ENCODE data around the gene ARHGAP42. TPM values are rescaled to one million over a fixed set of nuclear protein-coding genes. Genes with fewer than 3 reads are reported as not detected.
"Not testable (repeated sequence)": the region's sequence is repeated elsewhere in the genome, so short reads cannot be mapped to it uniquely, and the experiment has no call there.

ARHGAP42 gene
- total RNA-seq, 2 experiments from 2014 or later = not detected

DNA sequence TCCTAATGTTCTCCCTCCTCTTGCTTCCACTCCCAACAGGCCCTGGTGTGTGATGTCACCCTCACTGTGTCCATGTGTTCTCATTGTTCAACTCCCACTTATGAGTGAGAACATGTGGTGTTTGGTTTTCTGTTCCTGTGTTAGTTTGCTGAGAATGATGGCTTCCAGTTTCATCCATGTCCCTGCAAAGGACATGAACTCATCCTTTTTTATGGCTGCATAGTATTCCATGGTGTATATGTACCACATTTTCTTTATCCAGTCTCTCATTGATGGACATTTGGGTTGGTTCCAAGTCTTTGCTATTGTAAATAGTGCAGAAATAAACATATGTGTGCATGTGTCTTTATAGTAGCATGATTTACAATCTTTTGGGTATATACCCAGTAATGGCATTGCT, 326.6 kb downstream of the ARHGAP42 start:
- ATAC-seq (ENCODE audit: low read depth); H3K27me3 Mint-ChIP-seq; H3K9me3 Mint-ChIP-seq; H3K27ac Mint-ChIP-seq; POLR2A ChIA-PET; H3K4me1 Mint-ChIP-seq; DNase-seq; H3K4me3 Mint-ChIP-seq; H3K36me3 Mint-ChIP-seq: not testable (repeated sequence)

- H3K27me3 Mint-ChIP-seq = no peaks in the 10 kb centered on the region
- no peaks in the 10 kb centered on the region for H3K36me3 Mint-ChIP-seq
- POLR2A ChIA-PET = no interaction called here
- no peak for ATAC-seq (ENCODE audit: low read depth)
- H3K4me1 Mint-ChIP-seq = no peaks in the 10 kb centered on the region
- no peak overlapping the region for H3K27ac Mint-ChIP-seq
- H3K9me3 Mint-ChIP-seq = no peaks in the 10 kb centered on the region
- no peak overlapping the region for H3K4me3 Mint-ChIP-seq
- DNase-seq = no peak
These were observed 327.7 kb downstream of the ARHGAP42 start for GRCh38 chr11:101014600-101015285.

DNA sequence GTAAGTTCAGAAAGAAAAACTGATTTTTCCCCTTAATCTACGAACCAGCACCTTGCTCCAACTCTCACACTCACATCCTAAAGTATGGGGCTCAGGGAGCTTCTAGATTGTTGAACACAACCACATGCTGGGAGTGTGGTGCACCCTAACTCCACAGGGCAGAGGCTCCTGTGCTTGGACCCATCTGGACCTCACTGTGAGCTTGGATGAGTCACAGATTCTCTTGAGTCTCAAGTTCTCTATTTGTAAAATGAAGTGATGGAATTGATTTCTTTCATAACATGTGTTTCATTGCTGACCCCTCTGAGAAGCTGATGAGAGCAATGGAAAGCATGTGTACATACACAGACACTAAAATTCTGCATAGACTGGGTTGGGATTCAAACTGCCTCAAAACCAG, 332.8 kb downstream of the ARHGAP42 start:
- Mint-ChIP-seq H3K36me3 (no peaks in the 10 kb centered on the region), H3K4me1 (no peaks in the 10 kb centered on the region), H3K4me3 (no peak overlapping the region), H3K9me3 (no peaks in the 10 kb centered on the region), H3K27me3 (no peaks in the 10 kb centered on the region), H3K27ac (no peak overlapping the region)
- ATAC-seq (ENCODE audit: low read depth) = no peak
- POLR2A ChIA-PET = no interaction called here
- DNase-seq = no peak

- POLR2A ChIA-PET = no interaction called here
- H3K27ac Mint-ChIP-seq = no peak overlapping the region
- no peaks in the 10 kb centered on the region for H3K27me3 Mint-ChIP-seq
- ATAC-seq (ENCODE audit: low read depth) (no peak), DNase-seq (no peak)
- no peaks in the 10 kb centered on the region for H3K9me3 Mint-ChIP-seq
- no peaks in the 10 kb centered on the region for H3K36me3 Mint-ChIP-seq
- H3K4me3 Mint-ChIP-seq = no peak overlapping the region
- H3K4me1 Mint-ChIP-seq = no peaks in the 10 kb centered on the region
These were observed 335.2 kb downstream of the ARHGAP42 start for GRCh38 chr11:101022256-101022655.

GRCh38 chr11:101028644-101029043, 341.6 kb downstream of the ARHGAP42 start:
- DNase-seq (no peak), ATAC-seq (ENCODE audit: low read depth) (no peak)
- Mint-ChIP-seq H3K4me1 (no peaks in the 10 kb centered on the region), H3K4me3 (no peak overlapping the region), H3K36me3 (no peaks in the 10 kb centered on the region), H3K9me3 (no peaks in the 10 kb centered on the region), H3K27ac (no peak overlapping the region), H3K27me3 (no peaks in the 10 kb centered on the region)
- POLR2A ChIA-PET = no interaction called here

DNA sequence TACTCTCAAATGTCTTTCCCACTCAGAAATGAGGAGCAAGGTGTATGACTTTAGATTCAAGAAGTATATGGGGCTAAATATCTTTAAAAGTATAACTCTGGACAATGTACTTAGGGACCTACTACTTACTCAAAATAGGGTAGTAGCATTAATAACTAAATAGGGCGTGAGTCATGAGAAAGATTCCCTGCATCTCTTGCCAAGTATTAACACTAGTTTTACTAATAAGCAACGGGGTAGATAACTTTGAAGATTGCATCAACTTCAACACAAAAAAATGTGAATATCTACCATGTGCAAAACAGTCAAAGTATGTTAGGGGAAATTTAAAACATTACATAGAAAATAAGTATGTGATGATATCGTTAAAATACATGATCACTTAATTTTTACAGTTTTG, 342.9 kb downstream of the ARHGAP42 start:
- Mint-ChIP-seq H3K4me3 (no peak overlapping the region), H3K27me3 (no peaks in the 10 kb centered on the region), H3K9me3 (no peaks in the 10 kb centered on the region), H3K4me1 (no peaks in the 10 kb centered on the region), H3K36me3 (no peaks in the 10 kb centered on the region), H3K27ac (no peak overlapping the region)
- DNase-seq (no peak), ATAC-seq (ENCODE audit: low read depth) (no peak)
- POLR2A ChIA-PET = no interaction called here

- Mint-ChIP-seq H3K36me3 (no peaks in the 10 kb centered on the region), H3K4me1 (no peaks in the 10 kb centered on the region), H3K4me3 (no peak overlapping the region), H3K9me3 (no peaks in the 10 kb centered on the region), H3K27ac (no peak overlapping the region), H3K27me3 (no peaks in the 10 kb centered on the region)
- ATAC-seq (ENCODE audit: low read depth) (no peak), DNase-seq (no peak)
- POLR2A ChIA-PET = no interaction called here
These were observed 343.6 kb downstream of the ARHGAP42 start for GRCh38 chr11:101030692-101031091.

DNA sequence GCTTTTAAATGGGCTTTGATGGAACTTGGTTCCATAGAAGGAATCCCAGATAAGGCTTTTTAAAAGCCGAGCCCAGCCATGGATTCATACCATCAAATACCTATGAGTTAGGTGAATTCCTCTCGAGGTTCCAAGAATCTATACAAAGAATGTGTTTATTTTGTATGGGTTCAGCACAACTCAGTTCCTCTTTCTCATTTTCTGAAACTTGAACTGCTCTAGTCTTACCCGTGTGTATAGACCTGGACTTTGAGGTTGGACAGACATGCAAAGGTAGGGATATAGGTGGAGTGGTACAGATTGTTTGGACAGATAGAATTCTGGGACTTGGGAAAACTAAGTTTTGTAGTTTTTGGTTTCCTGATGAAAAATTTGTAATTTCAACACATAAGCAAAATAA, 344.6 kb downstream of the ARHGAP42 start:
- H3K4me1 Mint-ChIP-seq = no peaks in the 10 kb centered on the region
- no peak overlapping the region for H3K4me3 Mint-ChIP-seq
- ATAC-seq (ENCODE audit: low read depth) = no peak
- no peaks in the 10 kb centered on the region for H3K9me3 Mint-ChIP-seq
- POLR2A ChIA-PET = no interaction called here
- no peak for DNase-seq
- H3K27ac Mint-ChIP-seq = no peak overlapping the region
- H3K27me3 Mint-ChIP-seq = no peaks in the 10 kb centered on the region
- no peaks in the 10 kb centered on the region for H3K36me3 Mint-ChIP-seq

- Mint-ChIP-seq H3K4me1 (no peaks in the 10 kb centered on the region), H3K4me3 (no peak overlapping the region), H3K27ac (no peak overlapping the region), H3K9me3 (no peaks in the 10 kb centered on the region), H3K27me3 (no peaks in the 10 kb centered on the region), H3K36me3 (no peaks in the 10 kb centered on the region)
- DNase-seq (no peak), ATAC-seq (ENCODE audit: low read depth) (no peak)
- POLR2A ChIA-PET = no interaction called here
These were observed 345.9 kb downstream of the ARHGAP42 start for GRCh38 chr11:101032991-101033390.

DNA sequence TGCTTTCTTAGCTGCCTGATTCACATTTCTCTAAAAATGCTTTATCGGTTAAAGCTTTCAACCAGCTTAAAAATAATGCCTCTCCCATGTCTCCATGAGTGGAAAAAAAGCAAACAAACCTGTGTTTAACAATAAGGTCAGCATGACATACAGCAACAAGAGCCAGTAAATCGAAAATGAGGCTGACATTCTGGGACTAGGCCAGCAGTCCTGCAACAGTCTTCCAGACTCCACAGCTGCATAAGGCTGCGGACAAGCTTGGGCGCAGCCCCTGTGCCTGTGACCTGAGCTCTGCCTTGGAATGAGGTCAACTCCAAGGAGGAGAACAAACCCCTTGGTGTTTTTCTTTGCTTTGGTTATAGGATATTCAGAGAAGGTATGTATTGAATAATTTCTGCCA, 347.0 kb downstream of the ARHGAP42 start:
- Mint-ChIP-seq H3K27ac (no peak overlapping the region), H3K4me1 (no peaks in the 10 kb centered on the region), H3K4me3 (no peak overlapping the region), H3K9me3 (no peaks in the 10 kb centered on the region), H3K27me3 (no peaks in the 10 kb centered on the region), H3K36me3 (no peaks in the 10 kb centered on the region)
- no peak for DNase-seq
- ATAC-seq (ENCODE audit: low read depth) = no peak
- POLR2A ChIA-PET = no interaction called here

DNA sequence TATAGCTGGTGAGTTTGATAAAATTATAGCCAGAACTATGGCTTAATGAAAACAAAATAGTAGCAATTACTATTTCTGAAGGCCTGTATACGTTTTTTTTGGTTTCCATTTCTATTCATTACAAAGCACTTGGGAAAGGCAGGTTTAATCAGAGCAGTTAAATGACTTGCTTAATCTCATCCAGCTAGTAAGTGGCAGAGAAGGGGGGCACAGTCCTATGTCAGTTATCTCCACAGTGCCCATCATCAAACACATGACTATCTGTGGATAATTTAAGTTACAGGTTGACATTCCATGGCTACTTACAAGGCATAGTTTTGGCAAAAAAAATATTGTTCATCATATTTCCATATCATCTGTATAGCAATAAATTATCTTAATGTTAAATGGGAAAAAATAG, 348.8 kb downstream of the ARHGAP42 start:
- Mint-ChIP-seq H3K9me3 (no peaks in the 10 kb centered on the region), H3K4me3 (no peak overlapping the region), H3K4me1 (no peaks in the 10 kb centered on the region), H3K27ac (no peak overlapping the region), H3K36me3 (no peaks in the 10 kb centered on the region), H3K27me3 (no peaks in the 10 kb centered on the region)
- DNase-seq (no peak), ATAC-seq (ENCODE audit: low read depth) (no peak)
- POLR2A ChIA-PET = no interaction called here
